CD4-positive, alpha-beta T cell treated with Interleukin-4 for 1 hour (primary cell): ENCODE data around the gene ESRRB.

ENCODE experiments used
- DNase-seq, 2 donors: peaks; one replicate each; pipeline ENCODE4 v3.0.0-alpha.2; 2020 to 2022

ESRRB gene

DNA sequence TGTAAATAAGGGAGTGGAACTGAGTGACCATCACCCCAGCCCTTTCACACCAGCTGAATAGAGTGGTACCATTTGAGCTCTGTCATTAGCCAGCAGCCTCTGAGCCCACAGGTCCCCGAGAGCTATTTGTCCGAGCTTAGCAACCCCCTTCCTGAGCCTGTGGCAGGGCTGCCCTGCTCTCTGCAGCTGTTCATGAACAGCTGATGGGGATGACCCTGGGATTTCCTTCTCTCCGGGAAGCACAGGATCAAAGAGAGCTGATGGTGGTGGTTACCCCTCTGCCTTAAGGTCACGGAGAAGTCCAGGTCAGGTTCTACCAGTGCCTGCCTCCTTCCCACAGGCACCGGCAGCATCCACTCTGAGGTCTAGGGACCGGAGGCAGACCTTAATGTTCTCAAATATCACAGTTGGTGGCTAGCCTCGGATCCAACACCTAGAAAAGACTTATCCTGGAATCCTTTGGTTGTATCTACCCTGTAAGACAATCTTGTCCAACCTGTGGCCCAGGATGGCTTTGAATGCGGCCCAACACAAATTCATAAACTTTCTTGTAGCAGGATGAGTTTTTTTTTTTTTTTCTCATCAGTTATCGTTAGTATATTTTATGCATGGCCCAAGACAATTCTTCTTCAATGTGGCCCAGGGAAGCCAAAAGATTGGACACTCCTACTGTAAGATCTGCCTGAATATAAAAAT is 81.1 kb downstream of the ESRRB start:
- DNase-seq, result no peak

DNA sequence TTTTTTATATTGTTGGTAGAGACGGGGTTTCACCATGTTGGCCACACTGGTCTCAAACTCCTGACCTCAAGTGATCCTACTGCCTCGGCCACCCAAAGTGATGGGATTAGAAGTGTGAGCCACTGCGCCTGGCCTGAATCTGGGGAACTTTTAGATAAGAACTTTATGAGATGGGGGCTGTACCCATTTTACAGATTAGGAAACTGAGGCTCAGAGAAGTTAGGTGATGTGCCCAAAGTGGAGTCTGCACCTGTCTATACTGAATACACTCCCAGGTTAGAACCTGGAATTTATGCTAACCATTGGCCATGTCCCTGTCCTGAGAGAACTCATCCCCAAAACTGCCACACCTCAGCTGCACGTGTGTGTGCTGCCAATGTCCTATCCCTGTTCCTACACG is 81.9 kb downstream of the ESRRB start:
- no peak for DNase-seq

DNA sequence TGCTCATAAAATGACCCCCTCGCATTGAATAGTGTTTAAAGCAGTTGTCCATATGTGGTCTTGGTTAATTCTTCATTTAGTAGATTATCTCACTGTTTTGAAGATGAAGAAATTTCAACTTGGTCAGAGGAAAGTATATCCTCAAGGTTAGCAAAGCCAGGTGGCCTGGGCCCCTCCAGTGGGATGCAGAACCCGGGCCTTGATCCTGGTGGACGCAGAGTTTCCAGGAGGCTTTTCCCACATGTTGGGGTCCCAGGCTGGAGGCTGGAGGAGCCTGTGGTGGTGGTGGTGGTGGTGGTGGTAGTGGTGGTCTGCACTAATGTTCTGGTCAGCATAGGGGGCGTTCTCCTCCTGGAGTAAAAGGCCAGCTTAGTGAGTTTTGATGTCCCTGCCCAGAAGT is 85.9 kb downstream of the ESRRB start:
- no peak for DNase-seq

DNA sequence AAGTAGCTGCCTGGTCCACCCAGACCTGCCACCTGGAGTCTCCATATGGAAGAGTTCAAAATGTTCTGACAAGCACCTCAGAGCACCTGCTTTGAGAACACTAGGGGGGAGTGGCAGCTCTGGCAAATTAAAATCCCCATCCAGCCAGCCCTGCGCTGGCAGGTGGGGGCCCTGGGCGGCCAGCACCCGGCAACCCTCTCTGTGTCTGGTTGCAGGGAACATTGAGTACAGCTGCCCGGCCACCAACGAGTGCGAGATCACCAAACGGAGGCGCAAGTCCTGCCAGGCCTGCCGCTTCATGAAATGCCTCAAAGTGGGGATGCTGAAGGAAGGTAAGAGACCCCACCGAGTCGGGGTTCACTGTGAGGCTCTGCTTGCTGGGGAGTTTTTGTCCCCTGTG is 86.4 kb downstream of the ESRRB start:
- DNase-seq, result no peak

GRCh38 chr14:76463105-76463504 is 87.2 kb downstream of the ESRRB start:
- no peak for DNase-seq

- no peak for DNase-seq
These were observed 88.9 kb downstream of the ESRRB start for GRCh38 chr14:76464856-76465255.

DNA sequence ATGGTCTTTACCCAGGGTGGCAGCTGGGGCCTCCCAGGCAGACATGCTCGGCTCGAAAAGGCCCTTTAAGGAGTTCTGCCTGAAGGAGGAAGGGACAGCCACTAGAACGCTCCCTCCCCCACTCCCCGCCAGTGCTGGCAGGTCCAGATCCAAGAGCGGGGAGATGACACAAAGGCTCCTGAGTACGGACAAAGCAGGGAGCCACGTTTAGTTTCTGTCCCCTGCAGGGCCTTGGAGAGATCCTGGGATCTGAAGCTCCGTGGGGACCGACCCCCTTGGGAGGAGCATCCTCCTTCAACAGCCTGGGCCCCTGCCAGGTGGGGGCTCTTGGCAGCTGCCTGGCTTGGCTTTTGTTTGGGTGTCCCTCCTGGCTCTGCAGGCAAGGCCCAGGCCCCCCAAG is 89.7 kb downstream of the ESRRB start:
- no peak for DNase-seq

GRCh38 chr14:76467711-76468155 is 91.8 kb downstream of the ESRRB start:
- no peak for DNase-seq

DNA sequence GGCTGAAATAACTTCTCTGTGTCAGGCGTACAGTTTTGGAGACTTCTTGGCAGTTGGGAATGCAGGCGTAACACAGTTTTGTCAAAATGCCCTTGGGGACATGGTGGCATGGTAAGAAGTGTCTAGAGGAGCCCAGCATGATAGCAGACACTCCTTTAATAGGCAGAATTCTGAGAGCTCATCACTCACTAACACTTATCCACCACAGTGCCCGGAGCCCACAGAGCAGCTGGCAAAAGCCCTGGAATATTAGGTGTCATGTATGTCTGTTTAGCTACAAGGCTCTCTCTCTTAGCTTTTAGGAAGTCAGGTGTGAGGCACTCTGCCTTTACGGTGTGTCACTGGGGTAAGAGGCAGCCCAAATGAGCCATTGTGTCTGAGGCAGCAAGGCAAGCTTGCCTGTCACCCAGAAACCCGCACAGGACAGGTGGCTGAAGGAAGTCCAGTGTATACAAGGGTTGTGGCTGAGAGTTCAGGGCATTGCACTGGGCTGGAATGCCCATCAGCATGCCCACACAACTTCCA is 96.3 kb downstream of the ESRRB start:
- DNase-seq, result no peak

- no peak for DNase-seq
These were observed 97.7 kb downstream of the ESRRB start for GRCh38 chr14:76473481-76474263.

DNA sequence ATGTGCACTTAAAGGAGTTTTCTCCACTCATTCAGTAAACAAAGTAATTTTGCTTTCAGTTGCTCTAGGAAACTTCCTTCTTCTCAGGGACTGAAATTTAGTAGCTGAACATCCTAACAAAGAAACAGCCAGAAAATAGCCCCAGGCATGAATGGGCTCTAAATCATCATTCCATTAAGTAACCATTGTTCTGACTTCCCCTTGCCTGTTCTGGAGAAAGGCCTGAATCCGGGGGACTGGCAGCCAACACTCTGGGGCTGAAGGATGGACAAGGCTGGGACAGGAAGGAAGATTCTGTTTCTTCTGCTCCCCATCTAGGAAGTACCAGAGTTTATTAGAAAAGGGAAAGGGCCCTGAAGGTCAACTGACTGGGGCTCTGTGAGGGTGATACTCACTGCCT is 104.5 kb downstream of the ESRRB start:
- no peak for DNase-seq

DNA sequence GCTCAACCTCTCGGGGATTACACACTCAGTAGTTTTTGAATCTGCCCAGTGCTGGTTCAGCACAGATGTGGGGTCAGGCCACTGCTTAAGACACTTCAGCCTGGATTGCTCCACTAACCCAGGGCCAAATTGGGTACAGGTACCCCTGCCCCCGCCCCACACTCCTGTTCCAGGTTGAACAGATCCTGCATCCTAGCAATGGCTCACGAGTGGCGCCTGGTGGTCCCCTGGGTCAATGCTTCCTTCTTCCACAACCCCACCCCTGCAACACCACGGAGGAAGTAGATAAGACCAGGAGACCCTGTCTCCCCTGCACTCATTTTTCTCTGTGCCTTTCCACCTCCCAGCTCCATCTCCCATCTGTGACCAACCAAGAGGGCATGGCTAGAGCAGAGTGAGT is 108.4 kb downstream of the ESRRB start:
- no peak for DNase-seq

DNA sequence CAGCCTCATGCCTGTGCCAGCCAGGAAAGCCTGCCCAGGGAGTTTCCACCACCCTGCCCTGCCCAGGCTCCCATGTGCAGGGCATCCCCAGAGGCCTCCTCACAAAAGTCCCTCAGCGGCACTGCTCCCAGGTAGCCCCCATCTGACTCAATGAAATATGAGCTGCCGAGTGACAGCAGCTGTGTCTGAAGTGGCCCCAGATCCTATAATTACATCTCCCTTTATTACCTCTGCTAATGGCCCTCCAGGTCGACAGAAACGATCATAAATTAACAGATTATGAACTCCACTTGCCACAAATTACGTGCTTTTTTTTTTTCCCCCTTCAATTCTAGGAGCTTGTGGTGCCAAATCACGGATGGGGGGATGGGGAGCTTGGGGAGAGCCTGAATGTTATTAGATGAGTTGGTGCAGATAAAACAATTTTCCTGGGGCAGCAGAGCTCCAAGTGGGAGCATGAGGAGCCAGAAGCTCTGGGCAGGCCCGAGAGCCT is 110.4 kb downstream of the ESRRB start:
- DNase-seq, result no peak

DNA sequence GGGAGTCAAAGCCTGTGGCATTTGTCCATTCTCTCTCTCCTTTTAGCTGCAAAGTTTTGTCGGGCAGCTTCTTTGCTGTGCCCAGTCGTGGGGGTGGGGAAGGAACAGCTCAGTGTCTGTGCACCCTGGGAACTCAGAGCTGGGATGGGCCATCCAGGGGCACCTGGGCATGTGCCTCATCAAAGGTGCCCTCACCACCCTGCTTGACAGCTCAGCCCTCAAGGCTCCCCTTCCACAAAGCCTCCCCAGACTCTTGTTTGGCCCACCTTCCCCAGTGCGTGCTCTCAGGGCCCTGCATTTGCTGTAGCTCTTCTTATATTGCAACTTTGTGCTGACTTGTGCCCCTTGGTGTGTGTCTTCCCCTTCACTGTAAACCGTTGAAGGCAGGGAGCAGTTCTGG is 112.6 kb downstream of the ESRRB start:
- no peak for DNase-seq

DNA sequence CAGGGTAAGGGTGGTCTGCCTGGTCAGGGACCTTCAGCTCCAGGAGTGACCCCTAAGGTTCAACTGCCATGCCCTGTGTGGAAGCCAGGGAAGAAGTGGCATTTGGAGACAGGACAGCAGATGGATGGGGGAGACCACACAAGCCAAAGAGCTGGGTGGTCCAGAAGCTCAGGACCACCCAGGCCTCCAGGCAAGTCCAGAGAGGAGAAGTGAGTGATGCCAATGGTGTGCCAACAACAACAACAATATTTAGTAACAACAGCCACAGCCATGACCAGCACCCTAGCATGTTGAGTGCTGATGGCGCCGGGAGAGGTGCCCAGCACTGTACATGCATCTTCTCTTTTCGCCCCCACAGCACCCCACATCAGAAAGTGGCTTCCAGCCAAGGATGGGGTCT is 113.7 kb downstream of the ESRRB start:
- no peak for DNase-seq

GRCh38 chr14:76490111-76490510 is 114.2 kb downstream of the ESRRB start:
- no peak for DNase-seq

- no peak for DNase-seq
These were observed 114.8 kb downstream of the ESRRB start for GRCh38 chr14:76490735-76491134.

DNA sequence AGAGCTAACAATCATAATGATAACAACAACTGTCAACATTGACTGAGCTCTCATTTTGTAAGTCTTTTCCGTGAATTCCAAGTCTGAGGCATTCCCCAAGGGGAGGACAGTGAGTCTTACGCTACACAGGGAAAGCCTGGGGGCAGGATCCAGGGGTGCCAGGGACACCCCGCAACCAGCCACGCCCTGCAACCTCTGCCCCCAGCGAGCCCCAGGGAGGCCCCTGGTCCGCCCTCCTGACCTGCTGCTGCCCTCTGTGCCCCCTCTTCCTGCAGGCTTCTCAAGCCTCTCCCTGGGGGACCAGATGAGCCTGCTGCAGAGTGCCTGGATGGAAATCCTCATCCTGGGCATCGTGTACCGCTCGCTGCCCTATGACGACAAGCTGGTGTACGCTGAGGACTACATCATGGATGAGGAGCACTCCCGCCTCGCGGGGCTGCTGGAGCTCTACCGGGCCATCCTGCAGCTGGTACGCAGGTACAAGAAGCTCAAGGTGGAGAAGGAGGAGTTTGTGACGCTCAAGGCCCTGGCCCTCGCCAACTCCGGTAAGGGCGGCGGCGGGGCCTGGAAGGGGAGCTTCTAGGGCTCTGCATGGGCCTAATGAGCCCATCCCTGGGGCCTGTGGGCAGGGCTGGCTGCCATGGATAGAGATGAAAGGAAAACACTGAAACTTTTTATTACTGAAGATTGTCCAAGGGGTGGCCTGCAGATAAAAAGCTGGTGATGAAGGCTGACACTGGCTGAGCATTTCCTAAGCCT is 115.4 kb downstream of the ESRRB start:
- no peak for DNase-seq

DNA sequence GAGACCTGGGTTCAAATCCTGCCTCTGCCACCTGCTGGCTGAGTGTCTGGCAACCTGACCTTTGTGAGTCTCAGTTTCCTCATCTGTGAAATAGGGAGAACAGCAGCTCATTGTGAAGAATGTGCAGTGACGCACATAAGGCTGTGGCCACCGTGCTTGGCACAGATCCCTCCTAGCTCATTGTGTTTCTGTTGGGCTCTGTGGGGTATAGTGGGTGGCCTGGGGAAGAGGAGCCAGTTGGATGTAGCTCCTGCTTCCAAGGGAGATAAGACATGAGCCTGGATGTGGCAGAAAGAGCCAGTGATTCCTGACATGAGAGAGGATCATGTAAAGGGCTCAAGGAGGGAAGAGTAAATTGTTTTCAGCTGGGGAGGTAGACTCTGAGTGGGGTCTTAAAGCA is 120.0 kb downstream of the ESRRB start:
- DNase-seq, result no peak

- DNase-seq, result no peak
These were observed 120.7 kb downstream of the ESRRB start for GRCh38 chr14:76496595-76496994.

DNA sequence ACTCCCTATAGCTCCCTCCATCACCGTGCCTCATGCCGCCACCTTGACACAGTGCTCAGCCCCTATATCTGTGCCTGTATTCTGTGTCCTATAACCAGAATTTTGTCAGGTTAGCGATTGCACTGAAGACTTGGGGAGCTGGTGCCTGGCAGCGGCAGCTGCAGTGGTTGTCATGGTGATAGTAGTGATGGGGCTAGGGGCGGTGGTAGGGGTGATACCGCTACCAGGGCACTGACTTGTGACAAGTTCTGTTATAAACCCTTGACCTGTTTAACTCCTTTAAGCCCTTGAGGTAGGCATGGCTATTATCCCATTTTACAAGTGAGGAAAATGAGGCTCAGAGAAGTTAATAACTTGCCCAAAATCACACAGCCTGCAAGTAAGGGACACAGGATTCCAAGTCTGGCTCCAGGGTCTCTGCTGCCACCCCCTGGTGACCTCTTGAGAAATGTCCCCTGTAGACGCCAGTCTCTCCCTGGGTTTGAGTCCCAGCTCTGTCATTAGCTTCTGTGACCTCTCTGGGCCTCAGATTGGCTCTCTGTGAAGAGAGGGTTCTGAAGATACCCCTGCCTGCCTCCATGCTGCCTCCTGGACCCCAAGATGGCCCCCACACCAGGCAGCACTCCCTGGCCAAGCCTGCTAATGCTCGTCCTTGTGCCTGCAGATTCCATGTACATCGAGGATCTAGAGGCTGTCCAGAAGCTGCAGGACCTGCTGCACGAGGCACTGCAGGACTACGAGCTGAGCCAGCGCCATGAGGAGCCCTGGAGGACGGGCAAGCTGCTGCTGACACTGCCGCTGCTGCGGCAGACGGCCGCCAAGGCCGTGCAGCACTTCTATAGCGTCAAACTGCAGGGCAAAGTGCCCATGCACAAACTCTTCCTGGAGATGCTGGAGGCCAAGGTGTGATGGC is 121.9 kb downstream of the ESRRB start:
- DNase-seq, result no peak

DNA sequence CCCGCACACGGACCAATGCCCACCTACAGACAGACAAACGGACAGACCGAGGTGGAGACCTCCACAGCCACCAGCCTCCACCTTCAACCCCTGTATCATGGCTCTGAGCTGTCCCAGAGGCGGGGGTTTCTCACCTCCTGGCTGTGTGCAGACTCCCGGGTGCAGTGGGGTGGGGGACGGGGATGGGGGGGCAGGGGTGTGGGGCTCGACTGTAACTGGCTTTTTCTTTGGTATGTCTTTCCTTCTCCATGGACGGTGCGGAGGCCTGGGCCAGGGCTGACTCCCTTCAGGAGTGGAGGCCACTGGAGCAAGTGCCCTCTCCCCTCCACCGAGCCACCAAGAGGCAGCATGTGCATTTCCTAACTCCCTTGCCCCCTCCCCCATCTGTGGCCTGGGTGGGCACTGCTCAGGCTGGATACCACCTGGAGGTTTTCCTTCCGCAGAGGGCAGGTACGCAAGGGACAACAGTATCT is 122.6 kb downstream of the ESRRB start:
- no peak for DNase-seq
